Epithelial cell of umbilical artery (primary cell): ENCODE data around the gene PCGF6. TPM values are rescaled to one million over a fixed set of nuclear protein-coding genes. Genes with fewer than 3 reads are reported as not detected.

ENCODE experiments used
- total RNA-seq: library from RNA; depleted of rRNA; stranded (reverse); fragments of >200 nt; gene quantifications from 2 replicates; pipeline ENCODE4 v1.2.3, GENCODE V29; 2014

The PCGF6 gene
- 14.9 and 27.1 TPM in 2 replicates for total RNA-seq

GRCh38 chr10:103350517-103351260, at the start of gene PCGF6:
TSS of gene PCGF6 (minus strand) at chr10:103351140. CDS start at chr10:103351066, 74 bp downstream.

GRCh38 chr10:103396067-103396788, 45.3 kb upstream of the PCGF6 start, which contains the start of the genes ATP5MK and PDCD11:
TSS of gene ATP5MK (minus strand) at chr10:103396475. CDS start at chr10:103392457, 4,018 bp downstream.
TSS of gene PDCD11 (plus strand) at chr10:103396626. CDS start at chr10:103398427, 1,801 bp downstream.

GRCh38 chr10:103367782-103368518, 17.0 kb upstream of the PCGF6 start, which contains the start of gene TAF5:
TSS of gene TAF5 (plus strand) at chr10:103367976. CDS start at chr10:103367990, 14 bp downstream.

GRCh38 chr10:103276896-103277712, 73.8 kb downstream of the PCGF6 start, which contains the start of gene INA:
TSS of gene INA (plus strand) at chr10:103277138. CDS start at chr10:103277212, 74 bp downstream.

Other genes starting within 250 kb of the PCGF6 start
- 34.1 and 52.1 TPM in 2 replicates for gene NT5C2, start 157.9 kb downstream of the PCGF6 start, total RNA-seq
- 0.32 TPM in 1 of 2 replicates, not detected in the other for gene RPEL1, start 105.3 kb downstream of the PCGF6 start, total RNA-seq
- gene INA, start 74.0 kb downstream of the PCGF6 start, total RNA-seq, result under 0.01 and 0.15 TPM in 2 replicates
- 3.9 and 8.4 TPM in 2 replicates for gene TAF5, start 16.8 kb upstream of the PCGF6 start, total RNA-seq
- 308 and 411 TPM in 2 replicates for gene ATP5MK, start 45.3 kb upstream of the PCGF6 start, total RNA-seq
- 42.9 and 50.0 TPM in 2 replicates for gene PDCD11, start 45.5 kb upstream of the PCGF6 start, total RNA-seq
- gene CALHM2, start 101.2 kb upstream of the PCGF6 start, total RNA-seq, result 6.8 and 9.9 TPM in 2 replicates
- gene CALHM1, start 107.8 kb upstream of the PCGF6 start, total RNA-seq, result not detected in 2 replicates
- gene CALHM3, start 128.1 kb upstream of the PCGF6 start, total RNA-seq, result not detected in 2 replicates
- gene NEURL1, start 142.6 kb upstream of the PCGF6 start, total RNA-seq, result under 0.01 and 0.15 TPM in 2 replicates